Measurements from ENCODE around the gene TNFRSF9. TPM values are rescaled to one million over a fixed set of nuclear protein-coding genes. Genes with fewer than 3 reads are reported as not detected.
A peak's percentile ranks its signal among the peaks of the same experiment; 100 is the strongest.

The TNFRSF9 gene
- total and polyA plus RNA-seq, 2 of the 8 experiments (the other 6 are each of a cell fraction or from before 2014, with no cell fraction given): not detected

GRCh38 chr1:7886405-7886745 lies 54.3 kb downstream of the TNFRSF9 start:
- Histone ChIP-seq H3K4me3 (ENCODE audit: extremely low read depth in 1 of 4, insufficient read depth in 2 of 4, low read depth in 3 of 4, low read length in 4 of 4) (no peak overlapping the region), H2AFZ (ENCODE audit: low read length) (no peak overlapping the region), H3K14ac (ENCODE audit: insufficient read length) (no peak overlapping the region), H3K23me2 (ENCODE audit: low read depth, low read length) (peaks cover 6% of the 10 kb centered on the region; the same call in 1 of the 2 replicates), H2BK5ac (ENCODE audit: low read depth, low read length) (no peak overlapping the region), H3K79me1 (ENCODE audit: low read depth, low read length) (no peaks in the 10 kb centered on the region), H3K4ac (replicated peaks; ENCODE audit: insufficient read length, low read depth, low read length) (no peak overlapping the region), H3K4me2 (ENCODE audit: insufficient read depth in 1 of 2, low read depth in 2 of 2, low read length in 2 of 2) (0 out of 4 replicates have a peak overlapping the region, but pooled peaks of 1 of the 2 experiments have one; percentile 11), H3K79me2 (ENCODE audit: control insufficient read depth in 1 of 2, insufficient read depth in 2 of 2, low read length in 2 of 2) (no peaks in the 10 kb centered on the region), H4K8ac (ENCODE audit: extremely low read depth, insufficient read depth, low read length) (no peak overlapping the region), H4K20me1 (replicated peaks in 1 of 2; ENCODE audit: control insufficient read depth in 1 of 2, insufficient read depth in 2 of 2, low read length in 2 of 2) (peaks cover 0 to 3% of the 10 kb centered on the region in 2 experiments), H3K36me3 (ENCODE audit: control insufficient read depth in 2 of 4, insufficient read depth in 4 of 4, low read length in 3 of 4) (no peaks in the 10 kb centered on the region), H3K27ac (ENCODE audit: low read depth, low read length) (no peak overlapping the region), H3K9ac (replicated peaks in 1 of 4; ENCODE audit: extremely low read depth in 1 of 4, low read depth in 3 of 4, low read length in 3 of 4) (no peak overlapping the region), H2BK12ac (ENCODE audit: low read depth, low read length) (no peak overlapping the region), H3K4me1 (replicated peaks in 1 of 4; ENCODE audit: control insufficient read depth in 3 of 4, insufficient read depth in 4 of 4, low read length in 3 of 4) (peaks cover 0 to 3% (median 0%) of the 10 kb centered on the region in 4 experiments; a peak in 2 of 7 replicates), H2BK20ac (ENCODE audit: low read length) (no peak overlapping the region), H2BK120ac (replicated peaks; ENCODE audit: low read depth, low read length) (no peak overlapping the region), H3K27me3 (replicated peaks in 1 of 4; ENCODE audit: control insufficient read depth in 3 of 4, extremely low read depth in 1 of 4, insufficient read depth in 3 of 4, low read length in 3 of 4) (no peaks in the 10 kb centered on the region), H3K9me3 (ENCODE audit: insufficient read depth in 2 of 2, low read depth in 1 of 2, low read length in 1 of 2) (peaks cover 0 to 3% of the 10 kb centered on the region in 2 experiments; a peak in 1 of 4 replicates), H3K23ac (ENCODE audit: insufficient read length) (no peak overlapping the region), H3K56ac (replicated peaks; ENCODE audit: insufficient read length, low read depth, low read length) (no peak overlapping the region), H2AK5ac (ENCODE audit: low read depth, low read length) (no peak overlapping the region), H3K18ac (ENCODE audit: extremely low read depth, low read length) (no peak overlapping the region), H4K91ac (replicated peaks; ENCODE audit: insufficient read length, low read length) (no peak overlapping the region), H4K5ac (ENCODE audit: insufficient read length, low read depth, low read length) (no peak overlapping the region), H2BK15ac (ENCODE audit: low read length) (no peak overlapping the region)
- DNase-seq (ENCODE audit: low read depth in 1 of 2, low spot score in 2 of 2) (no peak), FAIRE-seq (no peak)
- ChIA-PET CTCF (ENCODE audit: partially characterized antibody) (interaction anchor here (0.5 to 1.5 kb wide), 5 partner anchors 8 to 129 kb away, joined by 3 to 5 read pairs (median 3); no protein-coding TSS in a partner anchor), POLR2A (ENCODE audit: partially characterized antibody) (interaction anchor here (0.6 kb wide), 1 partner anchor 17 kb away, joined by 4 read pairs; no protein-coding TSS in a partner anchor)
- TF ChIP-seq NRF1 (IDR thresholded peaks at IDR 0.05; ENCODE audit: low read depth, low read length): no peak
- no peak for TF ChIP-seq TBP (IDR thresholded peaks at IDR 0.05; ENCODE audit: low read depth, low read length)
- TF ChIP-seq, protein P1, sequence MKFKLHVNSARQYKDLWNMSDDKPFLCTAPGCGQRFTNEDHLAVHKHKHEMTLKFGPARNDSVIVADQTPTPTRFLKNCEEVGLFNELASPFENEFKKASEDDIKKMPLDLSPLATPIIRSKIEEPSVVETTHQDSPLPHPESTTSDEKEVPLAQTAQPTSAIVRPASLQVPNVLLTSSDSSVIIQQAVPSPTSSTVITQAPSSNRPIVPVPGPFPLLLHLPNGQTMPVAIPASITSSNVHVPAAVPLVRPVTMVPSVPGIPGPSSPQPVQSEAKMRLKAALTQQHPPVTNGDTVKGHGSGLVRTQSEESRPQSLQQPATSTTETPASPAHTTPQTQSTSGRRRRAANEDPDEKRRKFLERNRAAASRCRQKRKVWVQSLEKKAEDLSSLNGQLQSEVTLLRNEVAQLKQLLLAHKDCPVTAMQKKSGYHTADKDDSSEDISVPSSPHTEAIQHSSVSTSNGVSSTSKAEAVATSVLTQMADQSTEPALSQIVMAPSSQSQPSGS (IDR thresholded peaks at IDR 0.05; ENCODE audit: low read length): no peak
- no peak for TF ChIP-seq TEAD4 (IDR thresholded peaks at IDR 0.05; ENCODE audit: low read depth, low read length)
- no peak for TF ChIP-seq CHD2 (IDR thresholded peaks at IDR 0.05; ENCODE audit: low read length)
- TF ChIP-seq HDAC2 (IDR thresholded peaks at IDR 0.05; ENCODE audit: borderline replicate concordance in 1 of 2, low read depth in 2 of 2, low read length in 2 of 2): no peak
- TF ChIP-seq TAF1 (IDR thresholded peaks at IDR 0.05; ENCODE audit: low read depth, low read length): no peak
- TF ChIP-seq NANOG (IDR thresholded peaks at IDR 0.05; ENCODE audit: insufficient read depth, low read depth, low read length, poor library complexity, severe bottlenecking): no peak
- TF ChIP-seq SP4 (IDR thresholded peaks at IDR 0.05; ENCODE audit: low read length): no peak
- no peak for TF ChIP-seq TAF7 (optimal IDR thresholded peaks at IDR 0.05; ENCODE audit: borderline replicate concordance, low read depth, low read length)
- TF ChIP-seq RNF2 (IDR thresholded peaks at IDR 0.05; ENCODE audit: borderline replicate concordance, low read depth, low read length, missing control alignments, poor library complexity, severe bottlenecking): no peak
- no peak for TF ChIP-seq CREB1 (IDR thresholded peaks at IDR 0.05)
- WGBS, 2 experiments (ENCODE audit: extremely low coverage in 1 of 2, insufficient coverage in 1 of 2, insufficient read length in 1 of 2, insufficient replicate concordance in 2 of 2, low coverage in 1 of 2, low lambda C conversion rate in 2 of 2, missing lambda C conversion rate in 1 of 2): 95% methylated on average over 7 of the region's 7 CpGs; no CpG with 5 or more reads in 1 of the 2 experiments

Measured in H1 (cell line).